Measurements from ENCODE around the gene LY6G6C. TPM values are rescaled to one million over a fixed set of nuclear protein-coding genes. Genes with fewer than 3 reads are reported as not detected.

The LY6G6C gene
- total RNA-seq, 1 donor from 2014 or later = not detected

- TF ChIP-seq CTCF (IDR thresholded peaks at IDR 0.05) (no peak), EZH2 (IDR thresholded peaks at IDR 0.05) (no peak), EZH2phosphoT487 (IDR thresholded peaks at IDR 0.05) (no peak)
- Mint-ChIP-seq H3K36me3 (no peaks in the 10 kb centered on the region), H3K27ac (no peak overlapping the region), H3K4me1 (peaks cover 21% of the 10 kb centered on the region), H3K4me3 (no peak overlapping the region), H3K9me3 (no peaks in the 10 kb centered on the region), H3K27me3 (ENCODE audit: insufficient read depth, low read depth) (peaks cover 15% of the 10 kb centered on the region)
- no peaks in the 10 kb centered on the region for H3K4me1 ChIP-seq
- H3K9ac ChIP-seq = no peak overlapping the region
- no peak overlapping the region for H3K4me3 ChIP-seq
- H2AFZ ChIP-seq (replicated peaks) = no peak overlapping the region
- H3K27me3 ChIP-seq = no peaks in the 10 kb centered on the region
- no peak overlapping the region for H3K4me2 ChIP-seq
- H3K36me3 ChIP-seq = no peaks in the 10 kb centered on the region
- peaks cover under 1% of the 10 kb centered on the region for H3K79me2 ChIP-seq (ENCODE audit: low read depth)
- H3K27ac ChIP-seq = no peak overlapping the region
- no peaks in the 10 kb centered on the region for H3F3A ChIP-seq (ENCODE audit: low read depth)
- no peaks in the 10 kb centered on the region for H4K20me1 ChIP-seq (ENCODE audit: low read depth)
- no peak for DNase-seq (ENCODE audit: low spot score)
- no peaks in the 10 kb centered on the region for H3K9me3 ChIP-seq (ENCODE audit: low read depth)
Measured at GRCh38 chr6:31707701-31708100, 13.8 kb downstream of the LY6G6C start.

- Histone ChIP-seq H3K79me2 (ENCODE audit: low read depth) (peaks cover 11% of the 10 kb centered on the region), H3F3A (ENCODE audit: low read depth) (no peaks in the 10 kb centered on the region), H3K27me3 (no peaks in the 10 kb centered on the region), H3K9ac (no peak within 1 kb of the TSS), H2AFZ (replicated peaks) (no peak within 1 kb of the TSS), H3K27ac (no peak within 1 kb of the TSS), H3K9me3 (ENCODE audit: low read depth) (no peaks in the 10 kb centered on the region), H3K36me3 (no peaks in the 10 kb centered on the region), H4K20me1 (ENCODE audit: low read depth) (no peaks in the 10 kb centered on the region), H3K4me1 (no peaks in the 10 kb centered on the region), H3K4me3 (no peak within 1 kb of the TSS), H3K4me2 (no peak within 1 kb of the TSS)
- H3K4me3 Mint-ChIP-seq = peak within 1 kb of the TSS; percentile 21
- H3K36me3 Mint-ChIP-seq = no peaks in the 10 kb centered on the region
- H3K27ac Mint-ChIP-seq = no peak within 1 kb of the TSS
- DNase-seq (ENCODE audit: low spot score) = no peak
- peaks cover 8% of the 10 kb centered on the region for H3K27me3 Mint-ChIP-seq (ENCODE audit: insufficient read depth, low read depth)
- H3K9me3 Mint-ChIP-seq = no peaks in the 10 kb centered on the region
- TF ChIP-seq EZH2phosphoT487 (IDR thresholded peaks at IDR 0.05) = no peak
- peaks cover 18% of the 10 kb centered on the region for H3K4me1 Mint-ChIP-seq
Measured at GRCh38 chr6:31706599-31706998, 14.9 kb downstream of the LY6G6C start, which contains the start of gene LY6G6F. Gene LY6G6F (plus strand): TSS chr6:31706866. CDS start chr6:31706907, 41 bp downstream.

- Histone ChIP-seq H3K27me3 (no peaks in the 10 kb centered on the region), H3K4me1 (no peaks in the 10 kb centered on the region), H3K9me3 (ENCODE audit: low read depth) (no peaks in the 10 kb centered on the region), H3K4me2 (no peak overlapping the region), H2AFZ (replicated peaks) (no peak overlapping the region), H3F3A (ENCODE audit: low read depth) (no peaks in the 10 kb centered on the region), H3K4me3 (no peak overlapping the region), H3K79me2 (ENCODE audit: low read depth) (peaks cover 18% of the 10 kb centered on the region), H4K20me1 (ENCODE audit: low read depth) (no peaks in the 10 kb centered on the region), H3K27ac (no peak overlapping the region), H3K9ac (no peak overlapping the region), H3K36me3 (no peaks in the 10 kb centered on the region)
- H3K27ac Mint-ChIP-seq = no peak overlapping the region
- TF ChIP-seq EZH2 (IDR thresholded peaks at IDR 0.05) (no peak), CTCF (IDR thresholded peaks at IDR 0.05) (no peak), EZH2phosphoT487 (IDR thresholded peaks at IDR 0.05) (no peak)
- H3K36me3 Mint-ChIP-seq = no peaks in the 10 kb centered on the region
- DNase-seq (ENCODE audit: low spot score) = no peak
- H3K4me3 Mint-ChIP-seq = no peak overlapping the region
- peaks cover 8% of the 10 kb centered on the region for H3K27me3 Mint-ChIP-seq (ENCODE audit: insufficient read depth, low read depth)
- no peaks in the 10 kb centered on the region for H3K9me3 Mint-ChIP-seq
- H3K4me1 Mint-ChIP-seq = peaks cover 22% of the 10 kb centered on the region
Measured at GRCh38 chr6:31705931-31706330, 15.6 kb downstream of the LY6G6C start.

DNA sequence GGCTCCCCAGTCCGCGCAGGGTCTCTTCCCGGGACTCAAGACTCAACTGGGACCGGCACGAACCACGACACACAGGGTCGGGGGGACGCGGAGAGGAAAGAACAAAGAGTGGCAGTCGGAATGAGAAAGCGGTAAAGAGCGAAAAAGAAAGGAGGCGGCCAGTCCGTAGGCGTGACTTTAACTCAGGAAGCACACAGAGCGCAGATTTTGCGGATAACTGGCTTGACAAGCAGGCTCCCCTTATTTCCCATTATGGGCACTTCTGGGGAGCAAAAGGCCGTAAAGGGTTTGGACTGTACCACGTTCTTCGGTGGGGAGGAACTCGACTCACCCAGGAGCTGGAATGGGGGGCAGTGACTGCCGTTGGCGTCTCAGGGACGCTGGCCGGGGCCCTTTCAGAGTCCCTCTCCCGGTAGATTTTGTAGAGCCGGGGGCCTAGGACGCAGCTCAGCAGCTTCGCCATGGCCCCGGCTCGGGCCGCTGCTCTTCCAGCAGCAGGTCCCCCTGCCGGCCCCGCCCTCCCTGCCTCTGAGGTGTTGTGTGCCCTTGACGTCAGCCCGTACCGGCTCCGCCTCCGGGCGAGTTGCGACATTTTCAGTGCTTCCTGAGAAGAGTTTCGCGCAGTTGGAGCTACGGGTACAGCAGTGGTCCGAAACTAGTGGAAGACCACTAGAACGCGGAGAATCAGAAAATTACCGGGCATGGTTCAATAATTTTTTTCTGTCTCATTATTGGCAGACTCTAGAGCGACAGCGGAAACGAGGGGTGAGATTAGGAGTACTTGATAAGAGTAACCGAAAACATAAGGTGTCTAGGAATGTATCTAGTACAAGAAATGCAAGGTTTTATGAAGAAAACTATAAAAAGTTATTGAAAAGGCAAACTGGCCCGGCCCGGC is 18.5 kb downstream of the LY6G6C start, which contains the start of gene ABHD16A:
Gene ABHD16A (minus strand): TSS at position 506 of the 898 bp plus-strand sequence. CDS start 43 bp downstream, at position 463.
- Histone ChIP-seq H3F3A (ENCODE audit: low read depth) (no peaks in the 10 kb centered on the region), H3K79me2 (ENCODE audit: low read depth) (peaks cover 32% of the 10 kb centered on the region), H3K4me3 (peak within 1 kb of the TSS; percentile 83), H3K27ac (peak within 1 kb of the TSS; percentile 68), H4K20me1 (ENCODE audit: low read depth) (no peaks in the 10 kb centered on the region), H3K9me3 (ENCODE audit: low read depth) (no peaks in the 10 kb centered on the region), H3K27me3 (no peaks in the 10 kb centered on the region), H3K9ac (peak within 1 kb of the TSS; percentile 62), H3K4me1 (no peaks in the 10 kb centered on the region), H3K36me3 (no peaks in the 10 kb centered on the region), H2AFZ (replicated peaks) (peak within 1 kb of the TSS; percentile 80), H3K4me2 (peak within 1 kb of the TSS; percentile 87)
- peak; percentile 97 for DNase-seq (ENCODE audit: low spot score)
- H3K36me3 Mint-ChIP-seq = peaks cover 2% of the 10 kb centered on the region
- peaks cover 4% of the 10 kb centered on the region for H3K27me3 Mint-ChIP-seq (ENCODE audit: insufficient read depth, low read depth)
- TF ChIP-seq EZH2phosphoT487 (IDR thresholded peaks at IDR 0.05) (no peak), CTCF (IDR thresholded peaks at IDR 0.05) (no peak), EZH2 (IDR thresholded peaks at IDR 0.05) (no peak)
- H3K9me3 Mint-ChIP-seq = no peaks in the 10 kb centered on the region
- H3K27ac Mint-ChIP-seq = peak within 1 kb of the TSS; percentile 98
- peak within 1 kb of the TSS; percentile 99 for H3K4me3 Mint-ChIP-seq
- H3K4me1 Mint-ChIP-seq = peaks cover 19% of the 10 kb centered on the region

All from neural progenitor cell (in vitro differentiated cells).